Peyer's patch (tissue), 4 donors: ENCODE results near the gene PDC. TPM values are rescaled to one million over a fixed set of nuclear protein-coding genes. Genes with fewer than 3 reads are reported as not detected.

Source experiments
- DNase-seq, 3 donors: peaks; one replicate each; pipeline ENCODE4 v3.0.0-alpha.2; 2017 to 2019
- H3K27ac ChIP-seq, 4 donors: fragments of 200-600 bp; sonication (generic); one replicate each; pipeline ENCODE4 v1.5.1; 2016 to 2019
- H3K27me3 ChIP-seq, 2 donors: fragments of 200-600 bp; sonication (generic); one replicate each; pipeline ENCODE4 v1.5.1; 2019
- H3K36me3 ChIP-seq, 3 donors: fragments of 200-600 bp; sonication (generic); one replicate each; pipeline ENCODE4 v1.5.1; 2016 to 2019
- H3K4me1 ChIP-seq, 4 donors: fragments of 200-600 bp; sonication (generic); one replicate each; pipeline ENCODE4 v1.5.1; 2016 to 2019
- H3K4me3 ChIP-seq, 4 donors: fragments of 200-600 bp; sonication (generic); 1 replicate in 3 of 4; 2 replicates in 1 of 4; pipeline ENCODE4 v1.5.1; 2016 to 2019; ENCODE audit warnings: mild to moderate bottlenecking in 1 of 4
- H3K9me3 ChIP-seq, 4 donors: fragments of 200-600 bp; sonication (generic); one replicate each; pipeline ENCODE4 v1.5.1; 2016 to 2019; ENCODE audit warnings: mild to moderate bottlenecking in 1 of 4
- CTCF ChIP-seq, 6 experiments: fragments of 450-650 bp in 4 of 6; fragments of 200-600 bp in 2 of 6; sonication (generic) in 1 of 6; IDR thresholded peaks; one replicate each; pipeline ENCODE4 v1.5.1; 2017 to 2019; ENCODE audit warnings: antibody characterized with exemption in 6 of 6, mild to moderate bottlenecking in 3 of 6, moderate library complexity in 1 of 6
- POLR2A ChIP-seq, 2 donors: fragments of 450-650 bp; IDR thresholded peaks; one replicate each; pipeline ENCODE4 v1.5.1; 2017; ENCODE audit warnings: antibody characterized with exemption in 2 of 2, mild to moderate bottlenecking in 2 of 2, moderate library complexity in 2 of 2
- total RNA-seq, 4 donors: library from RNA; depleted of rRNA; stranded (reverse); fragments of >200 nt; gene quantifications; one replicate each; pipeline ENCODE4 v1.1.0, GENCODE V29; 2016

PDC gene
- total RNA-seq, 4 donors from 2014 or later, result not detected

- Histone ChIP-seq H3K36me3 (no peaks in the 10 kb centered on the region), H3K9me3 (no peaks in the 10 kb centered on the region), H3K4me1 (no peaks in the 10 kb centered on the region), H3K4me3 (no peak overlapping the region), H3K27me3 (no peaks in the 10 kb centered on the region), H3K27ac (no peak overlapping the region)
- DNase-seq, result peak; percentile 19 to 65 (median 49)
- TF ChIP-seq POLR2A (IDR thresholded peaks at IDR 0.05) (no peak), CTCF (IDR thresholded peaks at IDR 0.05) (peak in 4 of 6 experiments; percentile 72 to 77 (median 76))
Observed at GRCh38 chr1:186482661-186483255, 21.8 kb upstream of the PDC start.

- Histone ChIP-seq H3K27ac (no peak overlapping the region), H3K4me3 (no peak overlapping the region), H3K9me3 (no peaks in the 10 kb centered on the region), H3K36me3 (no peaks in the 10 kb centered on the region), H3K27me3 (no peaks in the 10 kb centered on the region), H3K4me1 (no peaks in the 10 kb centered on the region)
- no peak for DNase-seq
- TF ChIP-seq POLR2A (IDR thresholded peaks at IDR 0.05) (no peak), CTCF (IDR thresholded peaks at IDR 0.05) (no peak)
Observed at GRCh38 chr1:186481303-186481888, 20.5 kb upstream of the PDC start.

GRCh38 chr1:186479162-186479561 is 18.2 kb upstream of the PDC start:
- DNase-seq, result no peak
- Histone ChIP-seq H3K9me3 (no peaks in the 10 kb centered on the region), H3K4me3 (no peak overlapping the region), H3K27me3 (no peaks in the 10 kb centered on the region), H3K4me1 (no peaks in the 10 kb centered on the region), H3K36me3 (no peaks in the 10 kb centered on the region), H3K27ac (no peak overlapping the region)
- no peak for TF ChIP-seq POLR2A (IDR thresholded peaks at IDR 0.05)
- TF ChIP-seq CTCF (IDR thresholded peaks at IDR 0.05), result no peak

- no peak overlapping the region for H3K4me3 ChIP-seq
- H3K4me1 ChIP-seq, result no peaks in the 10 kb centered on the region
- H3K27ac ChIP-seq, result no peak overlapping the region
- H3K36me3 ChIP-seq, result no peaks in the 10 kb centered on the region
- H3K27me3 ChIP-seq, result no peaks in the 10 kb centered on the region
- H3K9me3 ChIP-seq, result no peaks in the 10 kb centered on the region
- DNase-seq, result no peak
- TF ChIP-seq POLR2A (IDR thresholded peaks at IDR 0.05) (no peak), CTCF (IDR thresholded peaks at IDR 0.05) (no peak)
Observed at GRCh38 chr1:186476264-186477040, 15.5 kb upstream of the PDC start.

- Histone ChIP-seq H3K4me1 (no peaks in the 10 kb centered on the region), H3K27me3 (no peaks in the 10 kb centered on the region), H3K9me3 (no peaks in the 10 kb centered on the region), H3K36me3 (no peaks in the 10 kb centered on the region), H3K27ac (no peak overlapping the region), H3K4me3 (no peak overlapping the region)
- no peak for TF ChIP-seq CTCF (IDR thresholded peaks at IDR 0.05)
- no peak for TF ChIP-seq POLR2A (IDR thresholded peaks at IDR 0.05)
- no peak for DNase-seq
Observed at GRCh38 chr1:186474208-186474607, 13.3 kb upstream of the PDC start.
